Activated T-helper 2 cell treated with anti-CD3 and anti-CD28 coated beads, Interferon-gamma antibody, Interleukin-2, Interleukin-4, amounts not matched to agents 10 μg/mL and 5 μg/mL and 100 μg/mL, durations not matched to agents 14 hours and 24 hours and 36 hours (primary cell): Measurements from ENCODE around the gene SLC46A3. TPM values are rescaled to one million over a fixed set of nuclear protein-coding genes. Genes with fewer than 3 reads are reported as not detected.
"Not testable (repeated sequence)": the region's sequence is repeated elsewhere in the genome, so short reads cannot be mapped to it uniquely, and the experiment has no call there.

Experiments
- DNase-seq: peaks from one replicate; pipeline ENCODE4 v3.0.0; 2021; ENCODE audit warnings: low spot score
- H3K27ac Mint-ChIP-seq: one replicate; pipeline ENCODE4 v1.8.0; 2021; ENCODE audit warnings: mixed read lengths
- H3K27me3 Mint-ChIP-seq: one replicate; pipeline ENCODE4 v1.8.0; 2021; ENCODE audit warnings: low read depth, mixed read lengths
- H3K36me3 Mint-ChIP-seq: one replicate; pipeline ENCODE4 v1.8.0; 2021; ENCODE audit warnings: low read depth, mixed read lengths
- H3K4me1 Mint-ChIP-seq: one replicate; pipeline ENCODE4 v1.8.0; 2021; ENCODE audit warnings: low read depth, mixed read lengths
- H3K4me3 Mint-ChIP-seq: one replicate; pipeline ENCODE4 v1.8.0; 2021; ENCODE audit warnings: low read depth, mild to moderate bottlenecking, moderate library complexity, mixed read lengths
- H3K9me3 Mint-ChIP-seq: one replicate; pipeline ENCODE4 v1.8.0; 2021; ENCODE audit warnings: mixed read lengths
- intact Hi-C: fragments of 100-400 bp; cut with micrococcal nuclease; formaldehyde crosslinking; loops from one replicate; pipeline ENCODE4 v1.15.1; 2023
- total RNA-seq: library from RNA; stranded (reverse); gene quantifications from 2 replicates; pipeline ENCODE4 v1.2.3, GENCODE V29; 2022

SLC46A3 gene
- total RNA-seq, 1 donor from 2014 or later: 3.1 TPM

DNA sequence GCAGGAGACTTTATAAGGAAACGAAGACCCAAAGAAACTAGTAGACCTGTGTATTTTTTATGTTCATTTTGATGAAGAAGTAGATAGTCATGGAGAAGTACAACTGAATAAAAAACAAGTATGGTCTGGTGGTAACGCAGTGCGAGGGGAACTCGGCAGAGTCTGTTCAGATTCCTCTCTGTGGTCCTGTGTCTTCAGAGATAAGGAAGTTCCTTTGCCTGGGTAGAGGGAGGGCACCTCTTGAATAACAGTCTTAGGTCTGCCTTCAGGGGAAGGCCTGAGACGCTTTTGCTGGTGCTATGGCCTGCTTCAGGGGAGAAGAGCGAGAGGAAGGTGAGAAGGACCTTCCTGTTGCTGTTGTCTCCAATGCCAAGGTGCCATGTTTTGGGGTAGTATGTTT lies 25.9 kb upstream of the SLC46A3 start:
- Mint-ChIP-seq H3K27ac (no peak overlapping the region), H3K36me3 (no peaks in the 10 kb centered on the region), H3K27me3 (peaks cover 5% of the 10 kb centered on the region), H3K9me3 (no peaks in the 10 kb centered on the region), H3K4me1 (no peaks in the 10 kb centered on the region), H3K4me3 (no peak overlapping the region)
- no peak for DNase-seq
- intact Hi-C loops: no loop called here

DNA sequence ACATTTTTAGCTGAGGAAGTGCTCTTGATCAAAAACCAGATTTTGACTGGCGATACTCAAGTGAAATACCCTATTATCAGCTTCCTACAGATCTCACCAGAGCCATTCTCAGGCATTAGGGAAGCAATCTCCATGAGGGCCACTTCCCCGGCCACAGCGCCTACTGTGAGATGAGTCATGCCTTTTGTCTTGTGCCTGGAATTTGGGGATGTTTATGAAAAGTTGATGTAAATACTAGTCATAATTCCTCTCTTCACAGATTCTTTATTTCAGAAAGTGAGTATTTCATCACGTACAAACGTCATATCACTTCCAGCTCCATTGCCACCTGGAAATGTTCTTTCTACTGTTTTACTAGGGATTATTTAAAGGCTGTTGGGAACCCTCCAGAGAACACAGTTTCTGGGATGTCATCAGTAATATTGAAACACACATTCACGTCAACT lies 25.3 kb upstream of the SLC46A3 start:
- Mint-ChIP-seq H3K9me3 (no peaks in the 10 kb centered on the region), H3K27ac (no peak overlapping the region), H3K4me1 (no peaks in the 10 kb centered on the region), H3K27me3 (peaks cover 5% of the 10 kb centered on the region), H3K36me3 (no peaks in the 10 kb centered on the region), H3K4me3 (no peak overlapping the region)
- DNase-seq: no peak
- intact Hi-C loops: no loop called here

DNA sequence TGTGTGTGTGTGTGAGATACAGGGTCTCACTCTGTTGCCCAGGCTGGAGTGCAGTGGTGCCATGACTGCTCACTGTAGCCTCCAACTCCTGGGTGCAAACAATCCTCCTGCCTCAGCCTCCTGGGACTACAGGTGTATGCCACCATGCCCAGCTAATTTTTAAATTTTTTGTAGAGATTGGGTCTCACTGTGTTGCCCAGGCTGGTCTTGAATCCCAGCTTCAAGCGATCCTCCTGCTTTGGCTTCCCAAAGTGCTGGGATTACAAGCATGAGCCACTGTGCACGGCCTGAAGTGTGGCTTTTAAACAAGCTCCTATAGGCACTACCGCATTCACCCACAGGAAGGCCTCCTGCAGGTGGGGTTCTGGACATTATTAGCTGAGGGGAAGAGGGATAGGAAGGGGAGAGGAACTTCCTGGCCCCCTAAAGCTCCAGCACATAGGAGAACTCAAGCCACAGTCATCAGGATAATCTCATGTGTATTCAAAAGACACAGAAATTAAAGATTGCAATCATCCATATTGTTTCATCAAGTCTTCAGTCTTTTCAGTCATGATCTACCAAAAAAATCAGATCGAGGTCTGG lies 24.8 kb upstream of the SLC46A3 start:
- Mint-ChIP-seq H3K36me3 (no peaks in the 10 kb centered on the region), H3K27me3 (peaks cover 5% of the 10 kb centered on the region), H3K27ac (no peak overlapping the region)

DNA sequence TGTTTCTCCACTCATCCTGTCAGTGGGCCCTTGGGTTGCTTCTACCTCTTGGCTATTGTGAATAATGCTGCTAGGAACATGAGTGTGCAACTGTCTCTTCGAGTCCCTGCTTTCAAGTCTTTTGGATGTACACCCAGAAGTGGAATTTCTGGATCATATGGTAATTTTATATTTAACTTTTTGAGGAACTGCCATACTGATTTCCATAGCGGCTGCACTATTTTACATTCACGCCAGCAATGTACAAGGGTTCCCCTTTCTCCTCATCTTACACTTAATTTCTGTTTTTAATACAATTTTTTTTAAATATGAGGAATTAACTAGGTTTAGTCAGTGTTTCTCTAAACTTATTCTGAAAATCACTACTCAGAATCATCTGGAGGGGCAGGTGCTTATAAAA lies 24.2 kb upstream of the SLC46A3 start:
- Mint-ChIP-seq H3K4me3 (no peak overlapping the region), H3K9me3 (no peaks in the 10 kb centered on the region), H3K4me1 (no peaks in the 10 kb centered on the region), H3K27ac (no peak overlapping the region), H3K27me3 (peaks cover 5% of the 10 kb centered on the region), H3K36me3 (no peaks in the 10 kb centered on the region)
- intact Hi-C loops: no loop called here
- no peak for DNase-seq

More for the DNA sequence above, 24.8 kb upstream of the SLC46A3 start:
- no peaks in the 10 kb centered on the region for H3K9me3 Mint-ChIP-seq
- DNase-seq: no peak
- H3K4me1 Mint-ChIP-seq: no peaks in the 10 kb centered on the region
- intact Hi-C loops: no loop called here
- H3K4me3 Mint-ChIP-seq: no peak overlapping the region

DNA sequence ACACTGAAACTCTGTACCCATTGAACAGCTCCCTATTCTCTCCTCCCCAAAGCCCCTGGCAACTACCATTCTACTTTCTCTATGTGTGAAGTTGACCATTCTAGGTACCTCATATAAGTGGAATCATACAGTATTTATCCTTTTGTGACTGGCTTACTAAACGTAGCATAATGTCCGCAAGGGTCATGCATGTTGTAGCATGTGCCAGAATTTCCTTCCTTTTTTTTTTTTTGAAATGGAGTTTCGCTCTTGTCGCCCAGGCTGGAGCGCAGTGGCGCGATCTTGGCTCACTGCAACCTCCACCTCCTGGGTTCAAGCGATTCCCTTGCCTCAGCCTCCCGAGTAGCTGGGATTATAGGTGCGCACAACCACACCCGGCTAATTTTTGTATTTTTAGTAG lies 23.7 kb upstream of the SLC46A3 start:
- not testable (repeated sequence) for H3K4me1 Mint-ChIP-seq, H3K36me3 Mint-ChIP-seq

DNA sequence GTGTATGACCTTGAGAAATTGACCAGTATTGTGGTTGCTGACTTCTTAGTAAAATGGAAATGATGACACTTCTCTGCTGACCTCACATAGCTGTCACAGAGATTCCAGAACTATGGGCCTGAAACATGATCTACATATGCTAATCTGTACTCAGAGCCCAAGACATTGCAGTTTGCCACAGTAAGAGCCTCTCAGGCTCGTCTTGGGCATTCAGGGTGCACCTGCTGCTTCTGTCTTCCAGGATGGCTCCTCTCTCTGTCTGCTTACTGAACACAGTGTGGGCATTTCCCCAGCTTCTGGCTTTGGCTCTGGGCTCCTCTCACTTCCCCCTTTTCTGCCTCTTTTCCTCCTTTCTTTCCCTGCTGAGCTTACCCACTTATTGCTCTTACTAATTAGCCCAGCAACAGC lies 22.3 kb upstream of the SLC46A3 start:
- no peak for DNase-seq
- no peak overlapping the region for H3K27ac Mint-ChIP-seq
- intact Hi-C loops: no loop called here
- no peaks in the 10 kb centered on the region for H3K36me3 Mint-ChIP-seq
- H3K4me1 Mint-ChIP-seq: no peaks in the 10 kb centered on the region
- H3K27me3 Mint-ChIP-seq: peaks cover 5% of the 10 kb centered on the region
- no peak overlapping the region for H3K4me3 Mint-ChIP-seq
- H3K9me3 Mint-ChIP-seq: no peaks in the 10 kb centered on the region

More for the DNA sequence above, 23.7 kb upstream of the SLC46A3 start:
- H3K4me3 Mint-ChIP-seq, H3K27ac Mint-ChIP-seq, H3K27me3 Mint-ChIP-seq, DNase-seq, intact Hi-C loops, H3K9me3 Mint-ChIP-seq: not testable (repeated sequence)

DNA sequence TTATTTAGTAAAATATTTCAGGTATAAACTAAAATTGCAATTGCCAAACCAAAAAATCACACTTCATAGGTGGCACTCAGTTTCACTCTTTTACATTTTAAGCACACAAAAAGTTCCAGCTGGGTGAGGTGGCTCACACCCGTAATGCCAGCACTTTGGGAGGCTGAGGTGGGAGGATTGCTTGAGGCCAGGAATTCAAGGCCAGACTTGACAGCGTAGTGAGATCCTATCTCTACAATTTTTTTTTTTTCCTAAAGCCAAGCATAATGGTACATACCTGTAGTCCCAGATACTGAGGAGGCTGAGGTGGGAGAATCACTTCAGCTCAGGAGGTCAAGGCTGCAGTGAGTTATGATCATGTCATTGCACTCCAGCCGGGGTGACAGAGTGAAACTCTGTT lies 20.6 kb upstream of the SLC46A3 start:
- DNase-seq: no peak
- H3K9me3 Mint-ChIP-seq: no peaks in the 10 kb centered on the region
- no peaks in the 10 kb centered on the region for H3K36me3 Mint-ChIP-seq
- no peak overlapping the region for H3K4me3 Mint-ChIP-seq
- H3K27me3 Mint-ChIP-seq: no peaks in the 10 kb centered on the region
- no peak overlapping the region for H3K27ac Mint-ChIP-seq
- intact Hi-C loops: no loop called here
- no peaks in the 10 kb centered on the region for H3K4me1 Mint-ChIP-seq

DNA sequence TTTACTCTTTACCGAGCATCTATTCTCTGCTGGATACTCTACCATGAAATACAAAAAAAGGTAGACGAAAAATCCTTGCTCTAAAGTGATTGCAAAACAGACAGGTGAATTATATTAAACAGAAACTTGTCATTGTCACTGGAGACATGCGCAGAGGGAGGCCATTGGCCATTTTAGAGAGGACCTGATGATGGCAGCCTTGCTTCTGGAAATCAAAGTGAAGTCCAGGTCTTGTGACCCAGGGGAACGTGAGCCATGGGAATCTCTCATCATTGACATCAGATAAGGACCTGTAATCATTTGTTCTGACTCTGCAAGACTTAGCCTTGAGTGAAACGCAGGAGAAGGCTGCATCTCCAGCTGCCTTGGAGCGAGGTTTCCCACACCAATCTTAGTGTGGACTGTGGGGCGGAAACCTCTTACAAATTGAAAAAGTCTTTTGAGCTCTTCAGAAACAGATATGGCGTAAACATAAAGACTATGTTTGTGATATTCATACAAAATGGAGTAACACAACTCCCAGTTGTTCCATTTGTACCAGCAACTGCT lies 16.8 kb upstream of the SLC46A3 start:
- Mint-ChIP-seq H3K36me3 (no peaks in the 10 kb centered on the region), H3K4me3 (no peak overlapping the region), H3K27ac (no peak overlapping the region), H3K9me3 (no peaks in the 10 kb centered on the region), H3K27me3 (no peaks in the 10 kb centered on the region), H3K4me1 (no peaks in the 10 kb centered on the region)
- intact Hi-C loops: no loop called here
- DNase-seq: no peak

DNA sequence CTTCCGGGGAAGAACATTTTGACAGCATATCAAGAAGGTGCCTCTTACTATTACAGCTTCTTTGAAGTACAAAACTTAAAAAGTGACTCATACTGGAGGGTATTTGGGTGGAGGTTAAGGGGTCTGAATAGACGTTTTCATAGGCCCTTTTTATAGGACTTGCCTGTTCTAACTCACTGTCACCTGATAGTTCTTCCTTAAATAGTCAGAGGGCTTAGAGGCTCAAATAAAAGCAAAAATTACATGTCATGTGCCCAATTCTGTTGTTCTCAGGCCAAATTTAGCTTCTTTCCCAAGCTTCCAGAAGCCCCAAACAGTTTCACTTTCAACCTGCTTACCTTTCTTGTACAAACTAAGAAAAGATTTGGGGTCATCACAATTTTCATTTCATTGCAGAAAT lies 16.1 kb upstream of the SLC46A3 start:
- no peak overlapping the region for H3K4me3 Mint-ChIP-seq
- DNase-seq: no peak
- H3K27ac Mint-ChIP-seq: no peak overlapping the region
- no peaks in the 10 kb centered on the region for H3K36me3 Mint-ChIP-seq
- no peaks in the 10 kb centered on the region for H3K9me3 Mint-ChIP-seq
- intact Hi-C loops: no loop called here
- H3K4me1 Mint-ChIP-seq: no peaks in the 10 kb centered on the region
- no peaks in the 10 kb centered on the region for H3K27me3 Mint-ChIP-seq

DNA sequence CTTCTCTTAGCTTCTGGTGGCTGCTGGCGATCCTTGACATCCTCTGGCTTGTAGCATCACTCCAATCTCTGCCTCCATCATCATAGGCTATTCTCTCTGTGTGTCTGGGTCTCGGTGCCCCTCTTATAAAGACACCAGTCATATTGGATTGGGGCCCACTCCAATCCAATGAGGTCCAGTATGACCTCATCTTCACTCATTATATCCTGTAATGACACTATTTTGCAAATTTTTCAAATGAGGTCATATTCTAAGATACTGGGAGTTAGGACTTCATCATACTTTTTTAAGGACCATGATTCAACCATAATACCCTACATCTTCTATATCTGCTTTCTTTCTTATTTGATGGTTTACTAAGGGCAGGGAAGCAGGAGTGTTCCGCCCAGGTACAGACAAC lies 12.0 kb upstream of the SLC46A3 start:
- intact Hi-C loops: no loop called here
- Mint-ChIP-seq H3K27ac (no peak overlapping the region), H3K4me3 (no peak overlapping the region), H3K9me3 (no peaks in the 10 kb centered on the region), H3K36me3 (no peaks in the 10 kb centered on the region), H3K4me1 (no peaks in the 10 kb centered on the region), H3K27me3 (peaks cover 10% of the 10 kb centered on the region)
- DNase-seq: no peak

DNA sequence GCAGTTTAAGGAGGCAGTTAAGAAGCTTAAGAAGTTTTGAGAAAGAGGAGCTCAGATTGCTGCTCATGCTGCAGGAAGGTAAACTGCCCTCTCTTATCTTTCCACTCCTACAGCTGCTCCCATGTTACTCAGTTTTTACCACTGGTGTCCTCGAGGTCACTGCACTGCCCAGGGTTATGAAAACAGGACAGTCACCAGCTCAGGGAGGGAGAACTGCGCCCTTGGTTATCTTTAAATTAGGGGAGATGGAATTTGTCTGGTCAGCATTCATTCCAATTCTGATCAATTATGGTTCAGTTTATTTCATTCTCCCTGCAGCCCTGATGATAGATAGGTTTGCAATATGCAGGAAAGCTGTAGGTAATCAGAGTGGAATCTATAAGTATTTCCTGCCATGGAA lies 10.8 kb upstream of the SLC46A3 start:
- Mint-ChIP-seq H3K36me3 (no peaks in the 10 kb centered on the region), H3K9me3 (no peaks in the 10 kb centered on the region), H3K4me1 (no peaks in the 10 kb centered on the region), H3K4me3 (no peak overlapping the region), H3K27me3 (peaks cover 13% of the 10 kb centered on the region), H3K27ac (no peak overlapping the region)
- intact Hi-C loops: no loop called here
- no peak for DNase-seq

DNA sequence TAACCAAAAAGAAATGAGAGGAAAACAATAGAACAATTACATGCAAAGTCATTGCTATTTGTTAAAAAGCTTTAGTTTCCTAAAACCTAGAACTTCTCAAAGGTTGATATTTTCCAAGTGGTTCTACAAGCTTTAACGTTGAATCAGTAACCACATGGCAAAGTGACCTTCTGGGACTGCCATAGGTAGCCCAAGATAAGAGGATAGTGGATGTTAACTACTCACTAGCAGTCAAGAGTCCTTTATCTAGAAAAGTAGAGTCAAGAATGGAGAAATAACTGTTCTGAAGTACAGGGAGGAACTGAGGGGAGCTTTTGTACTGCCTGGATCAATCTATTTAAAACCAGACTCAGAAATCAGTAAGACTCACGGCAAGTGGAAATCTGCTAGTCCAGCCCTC lies 9.9 kb upstream of the SLC46A3 start:
- Mint-ChIP-seq H3K27me3 (peaks cover 13% of the 10 kb centered on the region), H3K27ac (no peak overlapping the region), H3K4me1 (no peaks in the 10 kb centered on the region), H3K36me3 (no peaks in the 10 kb centered on the region), H3K9me3 (no peaks in the 10 kb centered on the region), H3K4me3 (no peak overlapping the region)
- intact Hi-C loops: no loop called here
- DNase-seq: no peak

DNA sequence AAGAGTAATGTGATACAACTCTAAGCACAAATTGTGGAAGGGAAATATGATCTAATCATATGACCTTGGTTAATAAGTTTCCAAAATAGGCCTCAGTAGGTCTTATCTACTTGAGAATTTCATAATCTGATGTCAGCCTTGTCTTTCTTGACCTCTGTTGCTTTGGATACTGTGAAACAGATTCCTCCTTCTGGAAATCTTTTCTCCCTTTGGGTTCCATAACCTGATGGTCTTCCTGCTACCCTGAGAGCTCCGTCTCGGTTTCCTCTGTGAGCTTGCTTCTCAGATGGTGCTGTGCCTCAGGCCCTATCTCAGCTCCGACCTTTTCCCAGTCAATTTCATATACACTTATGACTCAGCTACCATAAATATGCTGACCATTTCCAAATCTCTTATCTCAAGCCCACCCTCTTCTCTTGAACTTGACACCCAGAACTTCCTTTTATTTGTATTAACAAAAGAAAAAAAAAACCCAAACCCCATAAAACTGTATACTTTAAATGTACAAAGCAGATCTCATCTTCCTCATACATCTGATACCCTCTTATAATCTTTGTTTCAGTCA lies 6.4 kb upstream of the SLC46A3 start:
- no peak overlapping the region for H3K27ac Mint-ChIP-seq
- intact Hi-C loops: no loop called here
- H3K36me3 Mint-ChIP-seq: no peaks in the 10 kb centered on the region
- DNase-seq: no peak
- H3K27me3 Mint-ChIP-seq: peaks cover 18% of the 10 kb centered on the region
- no peaks in the 10 kb centered on the region for H3K4me1 Mint-ChIP-seq
- H3K4me3 Mint-ChIP-seq: no peak overlapping the region
- H3K9me3 Mint-ChIP-seq: no peaks in the 10 kb centered on the region
